Measurements from ENCODE around the gene BMP8A. TPM values are rescaled to one million over a fixed set of nuclear protein-coding genes. Genes with fewer than 3 reads are reported as not detected.

Gene BMP8A
- total and polyA plus RNA-seq, 7 experiments from 2014 or later, result 0.12 to 0.19 TPM; not detected in 5

DNA sequence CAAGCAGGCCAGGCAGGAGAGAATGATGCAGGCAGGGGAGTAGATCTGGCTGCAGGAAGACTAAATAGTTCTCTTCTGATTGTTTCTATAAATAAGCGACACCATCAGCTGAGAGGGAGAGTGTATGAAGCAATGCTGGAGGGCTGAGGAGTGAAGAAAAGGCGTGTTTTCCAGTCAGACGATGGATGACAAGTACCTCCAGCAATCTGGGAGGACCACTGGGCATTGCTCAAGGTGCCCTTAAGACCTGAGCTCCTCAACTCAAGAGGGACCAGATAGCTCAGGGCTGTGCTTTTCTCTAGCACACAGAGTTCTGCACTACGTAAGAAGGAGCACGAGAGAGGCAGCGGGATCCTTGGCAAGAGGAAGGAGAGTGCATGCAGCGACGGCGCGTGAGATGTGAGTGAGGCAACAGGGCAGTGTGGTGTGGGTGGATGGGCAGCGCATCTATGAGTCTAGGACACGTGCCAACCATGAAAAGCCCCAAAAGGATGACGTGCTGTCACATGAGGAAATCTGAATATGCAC lies 49.1 kb downstream of the BMP8A start:
- peaks cover 0 to 10% (median 0%) of the 10 kb centered on the region in 7 donors for H3K4me1 Mint-ChIP-seq
- Histone ChIP-seq H3K27ac (ENCODE audit: low read depth, low read length) (no peak overlapping the region), H3K4me1 (ENCODE audit: control insufficient read depth in 2 of 2, insufficient read depth in 2 of 2, low read length in 2 of 2) (no peaks in the 10 kb centered on the region), H3K4me3 (ENCODE audit: low read length) (no peak overlapping the region), H3K9me3 (ENCODE audit: control insufficient read depth in 2 of 3, low read length in 3 of 3) (no peaks in the 10 kb centered on the region), H3K27me3 (ENCODE audit: control insufficient read depth in 2 of 2, insufficient read depth in 2 of 2, low read length in 2 of 2) (no peaks in the 10 kb centered on the region), H3K36me3 (ENCODE audit: control insufficient read depth in 2 of 3, insufficient read depth in 3 of 3, low read length in 3 of 3) (peaks cover 0 to 27% (median 0%) of the 10 kb centered on the region in 3 experiments)
- CTCF ChIA-PET, result interaction anchor here (0.6 to 3.8 kb wide), 3 partner anchors 120 to 442 kb away, joined by 3 to 27 read pairs (median 3); no protein-coding TSS in a partner anchor
- H3K4me3 Mint-ChIP-seq, result no peak overlapping the region
- H3K36me3 Mint-ChIP-seq, result peaks cover 5 to 52% (median 11%) of the 10 kb centered on the region in 5 donors
- ATAC-seq, result peak; percentile 80
- no peak overlapping the region for H3K27ac Mint-ChIP-seq
- POLR2A ChIA-PET, result no interaction called here
- intact Hi-C loops (cut with micrococcal nuclease), result no loop called here
- no peak for DNase-seq
- no peaks in the 10 kb centered on the region for H3K9me3 Mint-ChIP-seq
- no peaks in the 10 kb centered on the region for H3K27me3 Mint-ChIP-seq

DNA sequence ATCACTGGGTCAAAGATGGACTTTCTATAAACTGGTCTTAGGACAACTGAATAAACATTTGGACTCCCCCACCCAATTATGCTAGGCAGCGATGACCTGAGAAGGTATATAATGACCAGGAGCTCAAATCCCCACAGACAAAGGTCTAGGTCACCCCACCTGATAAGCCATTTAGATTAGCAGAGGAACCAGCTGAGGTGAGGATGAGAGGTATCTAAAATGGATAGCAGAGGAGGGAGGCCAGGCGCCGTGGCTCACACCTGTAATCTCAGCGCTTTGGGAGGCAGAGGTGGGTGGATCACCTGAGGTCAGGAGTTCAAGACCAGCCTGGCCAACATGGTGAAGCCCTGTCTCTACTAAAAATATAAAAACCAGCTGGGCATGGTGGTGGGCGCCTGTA lies 51.5 kb downstream of the BMP8A start:
- no peak for ATAC-seq
- H3K4me3 ChIP-seq (ENCODE audit: low read length), result no peak overlapping the region
- H3K27me3 ChIP-seq (ENCODE audit: control insufficient read depth in 2 of 2, insufficient read depth in 2 of 2, low read length in 2 of 2), result no peaks in the 10 kb centered on the region
- peaks cover 5 to 60% (median 11%) of the 10 kb centered on the region in 5 donors for H3K36me3 Mint-ChIP-seq
- ChIA-PET POLR2A (interaction anchor here (0.9 kb wide), 1 partner anchor 9 kb away, joined by 3 read pairs; no protein-coding TSS in a partner anchor), CTCF (no interaction called here)
- no peak for DNase-seq
- intact Hi-C loops (cut with micrococcal nuclease), result no loop called here
- H3K4me3 Mint-ChIP-seq, result no peak overlapping the region
- no peaks in the 10 kb centered on the region for H3K9me3 ChIP-seq (ENCODE audit: control insufficient read depth in 2 of 3, low read length in 3 of 3)
- H3K9me3 Mint-ChIP-seq, result no peaks in the 10 kb centered on the region
- H3K27ac ChIP-seq (ENCODE audit: low read depth, low read length), result no peak overlapping the region
- no peaks in the 10 kb centered on the region for H3K4me1 ChIP-seq (ENCODE audit: control insufficient read depth in 2 of 2, insufficient read depth in 2 of 2, low read length in 2 of 2)
- peaks cover 0 to 49% (median 5%) of the 10 kb centered on the region in 3 experiments for H3K36me3 ChIP-seq (ENCODE audit: control insufficient read depth in 2 of 3, insufficient read depth in 3 of 3, low read length in 3 of 3)
- no peak overlapping the region for H3K27ac Mint-ChIP-seq
- peaks cover 0 to 10% (median 1%) of the 10 kb centered on the region in 7 donors for H3K4me1 Mint-ChIP-seq
- no peaks in the 10 kb centered on the region for H3K27me3 Mint-ChIP-seq

DNA sequence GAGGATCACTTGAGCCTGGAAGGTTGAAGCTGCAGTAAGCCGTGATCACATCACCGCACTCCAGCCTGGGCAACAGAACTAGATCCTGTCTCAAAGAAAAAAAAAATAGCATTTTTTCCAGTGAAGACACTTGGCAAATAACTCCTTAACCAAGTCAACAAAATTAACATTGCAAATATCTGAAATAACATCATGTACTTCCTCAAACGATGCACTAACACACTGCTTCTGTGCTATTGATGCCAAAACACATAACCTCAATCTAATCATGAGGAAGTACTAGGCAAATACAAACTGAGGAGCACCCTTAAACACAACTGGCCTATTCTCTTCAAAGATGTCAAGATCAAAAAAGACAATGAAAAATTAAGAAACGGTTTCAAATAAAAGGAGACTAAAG lies 52.9 kb downstream of the BMP8A start:
- ChIA-PET CTCF (interaction anchor here (0.7 kb wide), 1 partner anchor 1185 kb away, joined by 3 read pairs; no protein-coding TSS in a partner anchor), POLR2A (no interaction called here)
- ATAC-seq (no peak), DNase-seq (no peak)
- H3K4me3 ChIP-seq (ENCODE audit: low read length), result no peak overlapping the region
- H3K27ac Mint-ChIP-seq, result peak overlapping the region in 1 of 9 donors; percentile 3
- H3K9me3 ChIP-seq (ENCODE audit: control insufficient read depth in 2 of 3, low read length in 3 of 3), result no peaks in the 10 kb centered on the region
- no peaks in the 10 kb centered on the region for H3K9me3 Mint-ChIP-seq
- peaks cover 0 to 1% (median 0%) of the 10 kb centered on the region in 7 donors for H3K4me1 Mint-ChIP-seq
- H3K27me3 Mint-ChIP-seq, result no peaks in the 10 kb centered on the region
- H3K4me3 Mint-ChIP-seq, result no peak overlapping the region
- intact Hi-C loops (cut with micrococcal nuclease), result no loop called here
- H3K36me3 ChIP-seq (ENCODE audit: control insufficient read depth in 2 of 3, insufficient read depth in 3 of 3, low read length in 3 of 3), result peaks cover 0 to 48% (median 10%) of the 10 kb centered on the region in 3 experiments
- no peaks in the 10 kb centered on the region for H3K4me1 ChIP-seq (ENCODE audit: control insufficient read depth in 2 of 2, insufficient read depth in 2 of 2, low read length in 2 of 2)
- H3K27me3 ChIP-seq (ENCODE audit: control insufficient read depth in 2 of 2, insufficient read depth in 2 of 2, low read length in 2 of 2), result no peaks in the 10 kb centered on the region
- H3K36me3 Mint-ChIP-seq, result peaks cover 6 to 63% (median 21%) of the 10 kb centered on the region in 5 donors
- no peak overlapping the region for H3K27ac ChIP-seq (ENCODE audit: low read depth, low read length)

DNA sequence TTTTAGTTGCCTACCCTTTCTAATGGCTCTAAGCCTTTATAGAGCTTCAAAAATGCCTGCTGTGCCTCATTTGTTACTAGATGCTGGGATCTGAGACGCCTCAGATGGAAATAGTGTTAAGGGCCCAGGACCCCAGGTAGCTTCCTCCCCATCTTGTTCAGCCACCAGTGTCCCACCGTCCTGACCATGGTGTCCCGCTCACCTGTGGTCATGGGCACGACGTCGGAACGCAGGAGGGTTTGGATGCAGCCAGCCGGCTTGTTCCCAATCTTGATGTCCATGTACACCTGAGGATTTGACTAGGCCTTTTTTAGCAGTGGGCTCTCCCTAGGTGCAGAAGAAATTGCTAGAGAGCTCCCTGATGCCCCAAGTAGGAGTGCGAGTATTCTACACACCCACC lies 54.1 kb downstream of the BMP8A start:
- peaks cover 0 to 2% (median 0%) of the 10 kb centered on the region in 7 donors for H3K4me1 Mint-ChIP-seq
- Histone ChIP-seq H3K36me3 (ENCODE audit: control insufficient read depth in 2 of 3, insufficient read depth in 3 of 3, low read length in 3 of 3) (peaks cover 0 to 45% (median 10%) of the 10 kb centered on the region in 3 experiments), H3K4me3 (ENCODE audit: low read length) (no peak overlapping the region), H3K27ac (ENCODE audit: low read depth, low read length) (no peak overlapping the region), H3K9me3 (ENCODE audit: control insufficient read depth in 2 of 3, low read length in 3 of 3) (no peaks in the 10 kb centered on the region), H3K27me3 (ENCODE audit: control insufficient read depth in 2 of 2, insufficient read depth in 2 of 2, low read length in 2 of 2) (no peaks in the 10 kb centered on the region), H3K4me1 (ENCODE audit: control insufficient read depth in 2 of 2, insufficient read depth in 2 of 2, low read length in 2 of 2) (no peaks in the 10 kb centered on the region)
- no peaks in the 10 kb centered on the region for H3K9me3 Mint-ChIP-seq
- POLR2A ChIA-PET, result no interaction called here
- no peak overlapping the region for H3K27ac Mint-ChIP-seq
- no peak for DNase-seq
- CTCF ChIA-PET, result no interaction called here
- intact Hi-C loops (cut with micrococcal nuclease), result no loop called here
- H3K27me3 Mint-ChIP-seq, result no peaks in the 10 kb centered on the region
- no peak for ATAC-seq
- H3K4me3 Mint-ChIP-seq, result no peak overlapping the region
- peaks cover 6 to 58% (median 16%) of the 10 kb centered on the region in 5 donors for H3K36me3 Mint-ChIP-seq

DNA sequence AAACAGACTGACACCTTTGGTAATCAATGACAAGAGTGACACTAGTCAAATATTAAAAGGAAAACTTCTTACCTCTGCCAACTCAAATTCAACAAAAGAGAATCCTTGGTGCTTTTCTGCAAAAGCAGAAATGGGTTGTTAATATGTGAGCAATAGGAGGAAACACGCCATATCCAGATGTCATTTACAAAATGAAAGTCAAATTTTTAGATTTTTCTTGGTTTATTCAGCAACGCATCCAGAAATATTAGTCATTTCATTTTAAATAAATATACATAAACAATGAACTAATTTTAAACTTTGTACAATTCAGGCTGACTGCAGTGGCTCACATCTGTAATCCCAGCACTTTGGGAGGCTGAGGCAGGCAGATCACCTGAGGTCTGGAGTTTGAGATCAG lies 62.8 kb downstream of the BMP8A start:
- peaks cover 0 to 6% (median 0%) of the 10 kb centered on the region in 3 experiments for H3K36me3 ChIP-seq (ENCODE audit: control insufficient read depth in 2 of 3, insufficient read depth in 3 of 3, low read length in 3 of 3)
- Mint-ChIP-seq H3K4me1 (peaks cover 0 to 14% (median 5%) of the 10 kb centered on the region in 7 donors), H3K27me3 (no peaks in the 10 kb centered on the region), H3K36me3 (peaks cover 0 to 16% (median 12%) of the 10 kb centered on the region in 5 donors), H3K4me3 (no peak overlapping the region), H3K9me3 (no peaks in the 10 kb centered on the region), H3K27ac (no peak overlapping the region)
- H3K4me1 ChIP-seq (ENCODE audit: control insufficient read depth in 2 of 2, insufficient read depth in 2 of 2, low read length in 2 of 2), result no peaks in the 10 kb centered on the region
- H3K9me3 ChIP-seq (ENCODE audit: control insufficient read depth in 2 of 3, low read length in 3 of 3), result no peaks in the 10 kb centered on the region
- DNase-seq, result no peak
- no peak overlapping the region for H3K4me3 ChIP-seq (ENCODE audit: low read length)
- POLR2A ChIA-PET, result no interaction called here
- intact Hi-C loops (cut with micrococcal nuclease), result no loop called here
- H3K27ac ChIP-seq (ENCODE audit: low read depth, low read length), result no peak overlapping the region
- H3K27me3 ChIP-seq (ENCODE audit: control insufficient read depth in 2 of 2, insufficient read depth in 2 of 2, low read length in 2 of 2), result no peaks in the 10 kb centered on the region
- CTCF ChIA-PET, result no interaction called here
- no peak for ATAC-seq

DNA sequence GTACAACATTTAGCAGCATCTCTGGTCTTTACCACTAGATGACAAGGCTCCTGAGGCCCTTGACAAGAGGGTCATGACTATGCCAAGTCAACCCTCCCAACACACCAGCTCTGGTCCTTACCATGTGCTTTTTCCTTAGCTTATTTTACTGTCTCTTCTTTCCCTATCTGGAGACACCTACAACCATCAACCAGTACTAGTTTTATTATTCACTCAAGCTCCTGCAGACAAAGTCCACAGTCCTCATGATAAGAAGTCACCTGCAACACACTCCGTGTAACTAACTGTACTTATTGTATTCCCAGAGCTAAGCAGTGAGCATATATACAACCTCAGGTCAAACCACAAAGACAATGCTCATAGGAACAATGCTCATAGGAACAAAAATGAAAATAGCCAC lies 69.8 kb downstream of the BMP8A start:
- ATAC-seq (no peak), DNase-seq (no peak)
- no peak overlapping the region for H3K27ac ChIP-seq (ENCODE audit: low read depth, low read length)
- ChIA-PET CTCF (interaction anchor here (1.1 to 1.3 kb wide), 2 partner anchors 13 to 23 kb away, joined by 5 read pairs; no protein-coding TSS in a partner anchor), POLR2A (interaction anchor here (3.0 kb wide), 1 partner anchor 15 kb away, joined by 14 read pairs; the partner anchor contains the start of gene PABPC4)
- H3K4me3 ChIP-seq (ENCODE audit: low read length), result no peak overlapping the region
- no peaks in the 10 kb centered on the region for H3K9me3 ChIP-seq (ENCODE audit: control insufficient read depth in 2 of 3, low read length in 3 of 3)
- no peaks in the 10 kb centered on the region for H3K9me3 Mint-ChIP-seq
- no peak overlapping the region for H3K4me3 Mint-ChIP-seq
- H3K4me1 ChIP-seq (ENCODE audit: control insufficient read depth in 2 of 2, insufficient read depth in 2 of 2, low read length in 2 of 2), result peaks cover 0 to 8% of the 10 kb centered on the region in 2 donors
- peaks cover 21 to 70% (median 48%) of the 10 kb centered on the region in 3 experiments for H3K36me3 ChIP-seq (ENCODE audit: control insufficient read depth in 2 of 3, insufficient read depth in 3 of 3, low read length in 3 of 3)
- H3K27me3 Mint-ChIP-seq, result no peaks in the 10 kb centered on the region
- H3K4me1 Mint-ChIP-seq, result peaks cover 5 to 23% (median 12%) of the 10 kb centered on the region in 7 donors
- H3K27ac Mint-ChIP-seq, result peak overlapping the region in 1 of 9 donors; percentile 47
- intact Hi-C loops (cut with micrococcal nuclease), result no loop called here
- no peaks in the 10 kb centered on the region for H3K27me3 ChIP-seq (ENCODE audit: control insufficient read depth in 2 of 2, insufficient read depth in 2 of 2, low read length in 2 of 2)
- H3K36me3 Mint-ChIP-seq, result peaks cover 7 to 65% (median 38%) of the 10 kb centered on the region in 5 donors

DNA sequence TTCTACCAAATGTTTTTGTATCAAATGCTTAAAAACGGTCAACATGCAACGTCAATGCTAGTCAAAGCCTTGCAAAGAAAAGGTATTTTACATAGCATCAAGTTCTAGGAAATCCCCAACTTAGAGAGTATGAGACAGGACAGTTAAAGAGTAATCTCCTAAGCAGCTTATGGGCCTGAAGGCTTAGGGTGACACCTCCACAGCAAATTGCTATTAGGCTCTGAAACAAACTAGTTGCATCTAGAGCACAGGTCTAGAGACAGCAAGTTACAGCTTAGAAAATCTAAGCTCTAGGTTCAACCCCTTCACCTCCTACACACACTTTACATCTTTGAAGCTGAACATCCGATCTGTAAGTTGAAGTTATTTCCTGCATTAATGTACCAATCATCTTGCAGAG lies 71.5 kb downstream of the BMP8A start:
- CTCF ChIA-PET, result no interaction called here
- H3K4me1 Mint-ChIP-seq, result peaks cover 5 to 25% (median 12%) of the 10 kb centered on the region in 7 donors
- H3K9me3 ChIP-seq (ENCODE audit: control insufficient read depth in 2 of 3, low read length in 3 of 3), result no peaks in the 10 kb centered on the region
- peaks cover 24 to 86% (median 60%) of the 10 kb centered on the region in 3 experiments for H3K36me3 ChIP-seq (ENCODE audit: control insufficient read depth in 2 of 3, insufficient read depth in 3 of 3, low read length in 3 of 3)
- peaks cover 0 to 8% of the 10 kb centered on the region in 2 donors for H3K4me1 ChIP-seq (ENCODE audit: control insufficient read depth in 2 of 2, insufficient read depth in 2 of 2, low read length in 2 of 2)
- H3K27me3 Mint-ChIP-seq, result no peaks in the 10 kb centered on the region
- DNase-seq (no peak), ATAC-seq (no peak)
- POLR2A ChIA-PET, result no interaction called here
- no peak overlapping the region for H3K4me3 ChIP-seq (ENCODE audit: low read length)
- intact Hi-C loops (cut with micrococcal nuclease), result no loop called here
- H3K9me3 Mint-ChIP-seq, result no peaks in the 10 kb centered on the region
- peak overlapping the region in 1 of 9 donors; percentile 43 for H3K27ac Mint-ChIP-seq
- H3K36me3 Mint-ChIP-seq, result peaks cover 14 to 79% (median 45%) of the 10 kb centered on the region in 5 donors
- H3K27me3 ChIP-seq (ENCODE audit: control insufficient read depth in 2 of 2, insufficient read depth in 2 of 2, low read length in 2 of 2), result no peaks in the 10 kb centered on the region
- no peak overlapping the region for H3K27ac ChIP-seq (ENCODE audit: low read depth, low read length)
- no peak overlapping the region for H3K4me3 Mint-ChIP-seq
